ENCODE results near the gene PDCD6IP. TPM values are rescaled to one million over a fixed set of nuclear protein-coding genes. Genes with fewer than 3 reads are reported as not detected.

PDCD6IP gene, protein sequence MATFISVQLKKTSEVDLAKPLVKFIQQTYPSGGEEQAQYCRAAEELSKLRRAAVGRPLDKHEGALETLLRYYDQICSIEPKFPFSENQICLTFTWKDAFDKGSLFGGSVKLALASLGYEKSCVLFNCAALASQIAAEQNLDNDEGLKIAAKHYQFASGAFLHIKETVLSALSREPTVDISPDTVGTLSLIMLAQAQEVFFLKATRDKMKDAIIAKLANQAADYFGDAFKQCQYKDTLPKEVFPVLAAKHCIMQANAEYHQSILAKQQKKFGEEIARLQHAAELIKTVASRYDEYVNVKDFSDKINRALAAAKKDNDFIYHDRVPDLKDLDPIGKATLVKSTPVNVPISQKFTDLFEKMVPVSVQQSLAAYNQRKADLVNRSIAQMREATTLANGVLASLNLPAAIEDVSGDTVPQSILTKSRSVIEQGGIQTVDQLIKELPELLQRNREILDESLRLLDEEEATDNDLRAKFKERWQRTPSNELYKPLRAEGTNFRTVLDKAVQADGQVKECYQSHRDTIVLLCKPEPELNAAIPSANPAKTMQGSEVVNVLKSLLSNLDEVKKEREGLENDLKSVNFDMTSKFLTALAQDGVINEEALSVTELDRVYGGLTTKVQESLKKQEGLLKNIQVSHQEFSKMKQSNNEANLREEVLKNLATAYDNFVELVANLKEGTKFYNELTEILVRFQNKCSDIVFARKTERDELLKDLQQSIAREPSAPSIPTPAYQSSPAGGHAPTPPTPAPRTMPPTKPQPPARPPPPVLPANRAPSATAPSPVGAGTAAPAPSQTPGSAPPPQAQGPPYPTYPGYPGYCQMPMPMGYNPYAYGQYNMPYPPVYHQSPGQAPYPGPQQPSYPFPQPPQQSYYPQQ
- 257 and 358 TPM in 2 replicates for total RNA-seq

DNA sequence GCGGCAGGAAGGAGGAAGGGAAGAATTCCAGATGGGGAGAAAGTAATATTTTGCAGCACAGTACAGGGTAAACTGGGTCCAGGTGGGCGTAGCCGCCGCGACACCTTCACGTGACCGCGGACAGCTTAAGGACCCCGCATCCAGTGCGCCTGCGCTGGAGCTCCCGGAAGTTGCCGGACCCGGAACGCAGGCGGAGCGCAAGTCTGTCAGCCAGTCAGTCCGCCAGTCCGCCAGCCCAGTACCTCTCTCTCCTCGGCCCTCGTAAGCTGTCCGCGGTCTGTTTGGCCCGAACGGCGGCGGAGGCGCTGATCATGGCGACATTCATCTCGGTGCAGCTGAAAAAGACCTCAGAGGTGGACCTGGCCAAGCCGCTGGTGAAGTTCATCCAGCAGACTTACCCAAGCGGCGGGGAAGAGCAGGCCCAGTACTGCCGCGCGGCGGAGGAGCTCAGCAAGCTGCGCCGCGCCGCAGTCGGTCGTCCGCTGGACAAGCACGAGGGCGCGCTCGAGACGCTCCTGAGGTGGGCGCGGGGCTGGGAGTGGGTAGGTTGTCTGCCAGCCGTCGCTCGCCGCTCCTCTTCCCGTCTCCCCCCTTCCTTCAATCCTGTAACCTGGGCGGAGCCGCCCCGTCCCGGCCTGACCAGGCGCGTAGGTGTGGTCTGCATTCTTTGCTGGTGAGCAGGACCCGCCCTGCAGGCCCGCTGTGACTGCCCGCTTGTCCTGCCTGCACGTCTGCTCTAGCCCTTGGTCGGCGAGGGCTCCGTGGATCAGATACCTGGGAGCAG is at the start of gene PDCD6IP:
TSS of gene PDCD6IP (plus strand) at position 213 of the 784 bp plus-strand sequence. CDS start at position 312, 99 bp downstream.

Other genes with a start within 250 kb of the PDCD6IP start
- 41.8 and 54.6 TPM in 2 replicates for gene CLASP2, start 80.4 kb upstream of the PDCD6IP start, total RNA-seq

Measured in vein endothelial cell (primary cell).